Measurements from ENCODE around the gene ASMTL.

DNA sequence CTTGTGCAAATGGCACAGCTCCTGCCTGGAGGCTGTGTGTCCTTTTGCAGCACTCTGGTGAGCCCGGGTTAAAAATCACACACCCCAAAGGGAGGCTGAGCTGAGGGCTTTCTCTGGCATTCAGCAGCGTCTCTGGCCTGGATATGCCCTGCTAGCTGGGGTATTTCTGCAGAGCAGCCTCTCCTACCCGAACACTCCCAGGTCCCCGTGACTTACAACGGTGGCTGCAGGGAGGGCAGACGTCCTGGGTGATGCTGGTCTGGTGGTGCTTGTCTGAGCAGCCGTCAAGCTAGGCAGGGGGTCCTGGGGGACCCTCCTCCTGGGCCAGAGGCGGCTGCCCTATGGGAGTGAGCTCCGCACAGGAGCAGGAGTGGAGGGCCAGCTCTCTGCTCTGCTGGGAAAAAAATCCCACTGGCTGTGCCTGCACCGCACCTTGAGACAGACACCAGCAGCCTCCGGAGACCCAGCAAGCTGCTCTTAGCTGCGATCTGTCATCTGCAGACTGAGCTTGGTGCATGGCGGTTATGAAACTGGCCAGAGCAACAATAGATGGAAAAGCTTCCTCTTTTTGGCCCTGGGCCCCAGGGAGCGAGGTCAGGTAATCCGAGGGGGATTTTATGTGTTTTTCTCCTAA is 41.3 kb upstream of the ASMTL start:
- TF ChIP-seq, protein P1, sequence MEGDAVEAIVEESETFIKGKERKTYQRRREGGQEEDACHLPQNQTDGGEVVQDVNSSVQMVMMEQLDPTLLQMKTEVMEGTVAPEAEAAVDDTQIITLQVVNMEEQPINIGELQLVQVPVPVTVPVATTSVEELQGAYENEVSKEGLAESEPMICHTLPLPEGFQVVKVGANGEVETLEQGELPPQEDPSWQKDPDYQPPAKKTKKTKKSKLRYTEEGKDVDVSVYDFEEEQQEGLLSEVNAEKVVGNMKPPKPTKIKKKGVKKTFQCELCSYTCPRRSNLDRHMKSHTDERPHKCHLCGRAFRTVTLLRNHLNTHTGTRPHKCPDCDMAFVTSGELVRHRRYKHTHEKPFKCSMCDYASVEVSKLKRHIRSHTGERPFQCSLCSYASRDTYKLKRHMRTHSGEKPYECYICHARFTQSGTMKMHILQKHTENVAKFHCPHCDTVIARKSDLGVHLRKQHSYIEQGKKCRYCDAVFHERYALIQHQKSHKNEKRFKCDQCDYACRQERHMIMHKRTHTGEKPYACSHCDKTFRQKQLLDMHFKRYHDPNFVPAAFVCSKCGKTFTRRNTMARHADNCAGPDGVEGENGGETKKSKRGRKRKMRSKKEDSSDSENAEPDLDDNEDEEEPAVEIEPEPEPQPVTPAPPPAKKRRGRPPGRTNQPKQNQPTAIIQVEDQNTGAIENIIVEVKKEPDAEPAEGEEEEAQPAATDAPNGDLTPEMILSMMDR (IDR thresholded peaks at IDR 0.05) = no peak
- TF ChIP-seq POLR2AphosphoS5 (IDR thresholded peaks at IDR 0.05) = no peak

Data from prostate gland (tissue), 2 donors.